ENCODE measurements around the gene MPP7.

The MPP7 gene

GRCh38 chr10:28263136-28263857 is 39.6 kb downstream of the MPP7 start:
- DNase-seq: no peak

DNA sequence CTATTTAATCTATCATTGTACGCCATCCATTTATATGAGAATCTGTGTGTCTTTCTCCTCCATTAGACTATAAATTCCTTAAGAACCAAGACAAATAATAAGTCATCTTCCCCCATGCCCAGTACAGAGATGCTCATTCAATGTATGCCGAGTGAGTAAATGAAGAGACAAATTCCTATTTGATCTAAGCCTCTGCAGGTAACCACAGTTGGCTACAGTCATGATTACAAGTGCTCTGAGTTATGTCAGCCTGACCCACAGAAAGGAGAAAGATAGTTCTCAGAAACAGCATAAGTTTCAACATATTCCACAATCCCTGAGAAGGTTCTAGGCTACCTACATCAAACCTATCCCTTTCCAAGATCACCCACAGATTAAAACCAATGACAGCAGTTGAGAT is 46.1 kb downstream of the MPP7 start:
- DNase-seq: no peak

DNA sequence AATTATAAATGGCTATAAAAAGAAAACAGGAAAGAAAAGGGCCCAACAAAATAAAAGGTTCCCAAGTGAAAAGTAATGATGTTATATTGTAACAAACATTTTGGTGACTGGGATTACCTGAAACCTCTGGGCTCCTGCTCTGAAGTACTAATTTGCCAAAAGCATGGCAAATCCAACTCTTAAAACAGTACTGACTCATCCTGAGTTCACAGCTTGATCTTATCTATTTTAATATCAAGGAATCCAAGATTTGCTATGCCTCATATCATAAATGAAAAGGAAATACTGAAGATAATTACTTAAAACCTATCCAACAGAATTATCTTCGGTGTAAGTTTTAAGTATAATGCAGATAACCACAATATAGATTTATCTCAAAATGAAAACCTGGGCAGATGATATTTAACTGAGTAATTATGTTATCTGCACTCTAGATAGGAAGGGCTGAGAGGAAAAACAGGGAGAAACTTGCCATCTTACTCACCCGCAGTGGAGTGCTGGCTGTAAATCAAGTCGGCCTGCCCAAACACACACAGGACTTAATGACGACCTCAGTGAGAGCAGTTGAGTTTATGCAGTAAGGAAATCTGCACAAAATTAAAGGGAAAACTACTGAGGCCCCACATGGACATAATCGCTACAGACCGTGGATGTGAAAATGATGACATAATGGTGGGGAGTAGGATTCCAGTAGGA is 48.4 kb downstream of the MPP7 start:
- no peak for DNase-seq

DNA sequence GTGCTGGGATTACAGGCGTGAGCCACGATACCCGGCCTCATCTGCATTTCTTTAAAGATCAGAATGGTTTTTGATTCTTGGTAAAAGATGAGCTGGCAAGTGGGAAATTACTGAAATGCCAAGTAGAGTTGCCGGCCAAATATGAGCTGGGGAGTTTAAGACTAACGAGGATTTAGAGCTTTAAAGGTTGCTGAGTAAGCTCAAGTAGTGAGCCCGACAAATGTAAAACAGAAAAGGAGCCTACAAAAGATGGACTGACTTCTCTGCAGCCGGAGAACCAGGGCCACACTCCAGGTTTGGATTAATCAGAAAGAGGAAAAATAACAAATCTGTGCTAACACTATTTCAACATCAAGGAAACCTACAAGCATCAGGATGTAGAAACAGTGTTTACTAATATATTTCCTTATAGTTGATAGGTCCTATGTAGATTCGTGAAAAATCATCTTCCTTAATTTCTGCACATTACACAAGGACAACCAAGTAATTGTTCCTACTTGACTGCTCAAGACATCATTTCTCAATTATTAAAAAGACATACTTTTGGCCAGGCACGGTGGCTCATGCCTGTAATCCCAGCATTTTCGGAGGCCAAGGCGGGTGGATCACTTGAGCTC is 49.6 kb downstream of the MPP7 start:
- no peak for DNase-seq
